Neuronal stem cell (in vitro differentiated cells): ENCODE measurements around the gene SPATS2L.

Experiments
- DNase-seq: peaks from one replicate; pipeline ENCODE4 v3.0.0-alpha.2; 2013; ENCODE audit warnings: low spot score
- H2AFZ ChIP-seq: one replicate; pipeline ENCODE4 v1.6.1; 2013; ENCODE audit warnings: mild to moderate bottlenecking, low read length, inconsistent platforms
- H2AK5ac ChIP-seq: 2 replicates; pipeline ENCODE4 v1.6.1; 2013; ENCODE audit warnings: low read depth, mild to moderate bottlenecking, inconsistent platforms, low read length, moderate library complexity, mixed read lengths
- H2BK120ac ChIP-seq: 2 replicates; pipeline ENCODE4 v1.6.1; 2013; ENCODE audit warnings: low read depth, mild to moderate bottlenecking, inconsistent platforms, low read length, moderate library complexity, mixed read lengths
- H2BK12ac ChIP-seq: one replicate; pipeline ENCODE4 v1.6.1; 2013; ENCODE audit warnings: low read length, inconsistent platforms
- H2BK15ac ChIP-seq: 2 replicates; pipeline ENCODE4 v1.6.1; 2013; ENCODE audit warnings: mild to moderate bottlenecking, low read length, inconsistent platforms, mixed read lengths
- H2BK5ac ChIP-seq: one replicate; pipeline ENCODE4 v1.6.1; 2013; ENCODE audit warnings: inconsistent platforms, mild to moderate bottlenecking, low read length, moderate library complexity
- H3K14ac ChIP-seq: one replicate; pipeline ENCODE4 v1.6.1; 2013; ENCODE audit warnings: low read length, inconsistent platforms
- H3K18ac ChIP-seq: 2 replicates; pipeline ENCODE4 v1.6.1; 2013; ENCODE audit warnings: low read length, inconsistent platforms
- H3K23ac ChIP-seq: 2 replicates; pipeline ENCODE4 v1.6.1; 2013; ENCODE audit warnings: low read depth, mild to moderate bottlenecking, mixed read lengths, low read length, inconsistent platforms; ENCODE audit not compliant: poor library complexity
- H3K27ac ChIP-seq: replicated peaks from 3 replicates; pipeline ENCODE4 v1.5.1; 2013; ENCODE audit warnings: low read length, inconsistent platforms
- H3K27me3 ChIP-seq, 3 experiments: 2 replicates each; pipeline ENCODE4 v1.6.1; 2013; ENCODE audit warnings: low read length in 3 of 3, mild to moderate bottlenecking in 2 of 3, inconsistent platforms in 1 of 3, low read depth in 1 of 3, mixed read lengths in 1 of 3, moderate library complexity in 1 of 3; ENCODE audit not compliant: control insufficient read depth in 3 of 3, insufficient read depth in 3 of 3
- H3K36me3 ChIP-seq, 2 donors: replicated peaks in 1 of 2; 2 replicates each; pipeline ENCODE4 v1.6.1; 2013; ENCODE audit warnings: low read length in 2 of 2; ENCODE audit not compliant: control insufficient read depth in 2 of 2, insufficient read depth in 2 of 2
- H3K4ac ChIP-seq: 2 replicates; pipeline ENCODE4 v1.6.1; 2013; ENCODE audit warnings: inconsistent platforms, mild to moderate bottlenecking, low read length, moderate library complexity
- H3K4me1 ChIP-seq, 2 donors: 1 replicate in 1 of 2; 2 replicates in 1 of 2; pipeline ENCODE4 v1.6.1; 2013; ENCODE audit warnings: low read length in 2 of 2, low read depth in 1 of 2; ENCODE audit not compliant: control insufficient read depth in 2 of 2, insufficient read depth in 1 of 2
- H3K4me2 ChIP-seq: one replicate; pipeline ENCODE4 v1.6.1; 2013; ENCODE audit warnings: mild to moderate bottlenecking, low read length, inconsistent platforms; ENCODE audit not compliant: insufficient read depth, poor library complexity, severe bottlenecking
- H3K4me3 ChIP-seq, 2 donors: 2 replicates each; pipeline ENCODE4 v1.5.1; 2013; ENCODE audit warnings: low read length in 2 of 2, mild to moderate bottlenecking in 2 of 2, inconsistent platforms in 1 of 2, moderate library complexity in 1 of 2
- H3K79me1 ChIP-seq: one replicate; pipeline ENCODE4 v1.6.1; 2013; ENCODE audit warnings: low read depth, mild to moderate bottlenecking, inconsistent platforms, low read length, moderate library complexity
- H3K9ac ChIP-seq: one replicate; pipeline ENCODE4 v1.6.1; 2013; ENCODE audit warnings: mild to moderate bottlenecking, low read depth, low read length, inconsistent platforms; ENCODE audit not compliant: poor library complexity
- H3K9me3 ChIP-seq, 2 donors: replicated peaks in 1 of 2; 2 replicates each; pipeline versions ENCODE3 to v1.6.1; 2013; ENCODE audit warnings: low read length in 2 of 2, mild to moderate bottlenecking in 2 of 2, inconsistent platforms in 1 of 2, low read depth in 1 of 2, mixed read lengths in 1 of 2, moderate library complexity in 1 of 2; ENCODE audit not compliant: control insufficient read depth in 2 of 2, insufficient read depth in 1 of 2
- H4K8ac ChIP-seq: one replicate; pipeline ENCODE4 v1.6.1; 2013; ENCODE audit warnings: low read depth, mild to moderate bottlenecking, inconsistent platforms, low read length, moderate library complexity
- H4K91ac ChIP-seq: one replicate; pipeline ENCODE4 v1.6.1; 2013; ENCODE audit warnings: low read length, low read depth, mild to moderate bottlenecking, inconsistent platforms; ENCODE audit not compliant: poor library complexity
- WGBS, 2 donors: extraction: QIAGEN DNeasy Blood & Tissue Kit; methylation state at CpG; one replicate each; pipeline ENCODE4 v1.1.7; 2013; ENCODE audit warnings: missing lambda C conversion rate in 2 of 2, mixed read lengths in 1 of 2; ENCODE audit not compliant: insufficient read length in 2 of 2, insufficient replicate concordance in 1 of 2; ENCODE audit errors: extremely low coverage in 2 of 2; 5-methylcytosine and 5-hydroxymethylcytosine counted together

Gene SPATS2L

GRCh38 chr2:200376513-200377354 is 70.2 kb downstream of the SPATS2L start:
- Histone ChIP-seq H4K8ac (no peak overlapping the region), H3K79me1 (no peaks in the 10 kb centered on the region), H3K18ac (no peak overlapping the region), H3K27me3 (no peaks in the 10 kb centered on the region), H2BK15ac (no peak overlapping the region), H2BK12ac (no peak overlapping the region), H3K36me3 (peaks cover 0 to 3% of the 10 kb centered on the region in 2 donors), H3K27ac (no peak overlapping the region), H3K4ac (no peak overlapping the region), H2BK120ac (no peak overlapping the region), H3K4me3 (no peak overlapping the region), H3K4me1 (peaks cover 22 to 33% of the 10 kb centered on the region in 2 donors), H2AFZ (no peak overlapping the region), H4K91ac (no peak overlapping the region), H3K4me2 (no peak overlapping the region), H3K14ac (no peak overlapping the region), H2AK5ac (no peak overlapping the region), H3K23ac (no peak overlapping the region), H2BK5ac (no peak overlapping the region), H3K9me3 (no peaks in the 10 kb centered on the region), H3K9ac (no peak overlapping the region)
- no peak for DNase-seq
- no CpG with 5 or more reads among the region's 15 CpGs for WGBS, 2 donors

- H3K27ac ChIP-seq = no peak overlapping the region
- no peaks in the 10 kb centered on the region for H3K36me3 ChIP-seq
- no peak overlapping the region for H2BK12ac ChIP-seq
- no peak for DNase-seq
- H3K4me2 ChIP-seq = no peak overlapping the region
- H4K8ac ChIP-seq = no peak overlapping the region
- H2AFZ ChIP-seq = no peak overlapping the region
- H3K27me3 ChIP-seq = no peaks in the 10 kb centered on the region
- no peak overlapping the region for H4K91ac ChIP-seq
- no CpG with 5 or more reads among the region's 5 CpGs for WGBS, 2 donors
- H3K79me1 ChIP-seq = no peaks in the 10 kb centered on the region
- peaks cover 24 to 33% of the 10 kb centered on the region in 2 donors for H3K4me1 ChIP-seq
- H2BK120ac ChIP-seq = no peak overlapping the region
- H3K14ac ChIP-seq = no peak overlapping the region
- no peak overlapping the region for H3K18ac ChIP-seq
- H3K4me3 ChIP-seq = no peak overlapping the region
- H3K9me3 ChIP-seq = no peaks in the 10 kb centered on the region
- no peak overlapping the region for H2BK15ac ChIP-seq
- no peak overlapping the region for H3K4ac ChIP-seq
- H3K23ac ChIP-seq = no peak overlapping the region
- no peak overlapping the region for H2AK5ac ChIP-seq
- H3K9ac ChIP-seq = no peak overlapping the region
- H2BK5ac ChIP-seq = no peak overlapping the region
Measured at GRCh38 chr2:200377355-200378336, 71.2 kb downstream of the SPATS2L start.

- Histone ChIP-seq H2BK5ac (no peak overlapping the region), H3K79me1 (no peaks in the 10 kb centered on the region), H4K91ac (no peak overlapping the region), H3K27ac (no peak overlapping the region), H3K27me3 (no peaks in the 10 kb centered on the region), H3K4me2 (no peak overlapping the region), H3K36me3 (no peaks in the 10 kb centered on the region), H4K8ac (no peak overlapping the region), H3K18ac (no peak overlapping the region), H2AK5ac (no peak overlapping the region), H3K9me3 (no peaks in the 10 kb centered on the region), H2BK15ac (no peak overlapping the region), H2BK120ac (no peak overlapping the region), H3K9ac (no peak overlapping the region), H2BK12ac (no peak overlapping the region), H3K4ac (no peak overlapping the region), H3K23ac (no peak overlapping the region), H3K4me1 (peaks cover 27 to 43% of the 10 kb centered on the region in 2 donors), H2AFZ (no peak overlapping the region), H3K14ac (no peak overlapping the region), H3K4me3 (no peak overlapping the region)
- no CpG with 5 or more reads among the region's 7 CpGs for WGBS, 2 donors
- DNase-seq = no peak
Measured at GRCh38 chr2:200378652-200379290, 72.3 kb downstream of the SPATS2L start.
